Measurements from ENCODE around the gene TRDN. TPM values are rescaled to one million over a fixed set of nuclear protein-coding genes. Genes with fewer than 3 reads are reported as not detected.

Gene TRDN
- polyA plus RNA-seq, 1 experiment, result not detected

DNA sequence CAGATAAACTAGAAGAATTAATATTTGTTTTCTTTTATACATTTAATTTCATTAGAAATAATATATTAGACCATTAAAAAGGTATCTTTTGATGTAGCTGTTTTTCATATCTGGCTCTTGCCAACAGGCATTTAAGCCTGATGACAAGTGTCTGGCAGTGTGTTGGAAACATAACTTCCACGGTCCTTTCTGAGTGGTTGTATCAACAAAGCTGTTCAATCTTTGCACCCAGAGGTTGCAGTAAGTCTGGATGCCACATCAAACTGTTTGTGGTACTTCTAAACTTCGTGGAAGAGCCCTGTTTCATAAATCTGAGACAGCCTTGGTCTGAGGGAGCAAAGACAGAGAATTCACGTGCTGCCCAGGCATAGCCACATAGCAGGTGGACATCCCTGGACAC lies 197.4 kb downstream of the TRDN start:
- no peaks in the 10 kb centered on the region for H3K27me3 ChIP-seq (ENCODE audit: control insufficient read depth, insufficient read depth, low read length)
- ChIA-PET CTCF (no interaction called here), POLR2A (no interaction called here)
- H3K36me3 ChIP-seq (ENCODE audit: control insufficient read depth, insufficient read depth, low read length), result no peaks in the 10 kb centered on the region
- H3K4me3 ChIP-seq (ENCODE audit: low read depth, low read length), result no peak overlapping the region
- TF ChIP-seq, protein P1, sequence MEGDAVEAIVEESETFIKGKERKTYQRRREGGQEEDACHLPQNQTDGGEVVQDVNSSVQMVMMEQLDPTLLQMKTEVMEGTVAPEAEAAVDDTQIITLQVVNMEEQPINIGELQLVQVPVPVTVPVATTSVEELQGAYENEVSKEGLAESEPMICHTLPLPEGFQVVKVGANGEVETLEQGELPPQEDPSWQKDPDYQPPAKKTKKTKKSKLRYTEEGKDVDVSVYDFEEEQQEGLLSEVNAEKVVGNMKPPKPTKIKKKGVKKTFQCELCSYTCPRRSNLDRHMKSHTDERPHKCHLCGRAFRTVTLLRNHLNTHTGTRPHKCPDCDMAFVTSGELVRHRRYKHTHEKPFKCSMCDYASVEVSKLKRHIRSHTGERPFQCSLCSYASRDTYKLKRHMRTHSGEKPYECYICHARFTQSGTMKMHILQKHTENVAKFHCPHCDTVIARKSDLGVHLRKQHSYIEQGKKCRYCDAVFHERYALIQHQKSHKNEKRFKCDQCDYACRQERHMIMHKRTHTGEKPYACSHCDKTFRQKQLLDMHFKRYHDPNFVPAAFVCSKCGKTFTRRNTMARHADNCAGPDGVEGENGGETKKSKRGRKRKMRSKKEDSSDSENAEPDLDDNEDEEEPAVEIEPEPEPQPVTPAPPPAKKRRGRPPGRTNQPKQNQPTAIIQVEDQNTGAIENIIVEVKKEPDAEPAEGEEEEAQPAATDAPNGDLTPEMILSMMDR (IDR thresholded peaks at IDR 0.05; ENCODE audit: insufficient read depth, low read depth, low read length), result no peak
- DNase-seq (ENCODE audit: low read depth), result no peak

DNA sequence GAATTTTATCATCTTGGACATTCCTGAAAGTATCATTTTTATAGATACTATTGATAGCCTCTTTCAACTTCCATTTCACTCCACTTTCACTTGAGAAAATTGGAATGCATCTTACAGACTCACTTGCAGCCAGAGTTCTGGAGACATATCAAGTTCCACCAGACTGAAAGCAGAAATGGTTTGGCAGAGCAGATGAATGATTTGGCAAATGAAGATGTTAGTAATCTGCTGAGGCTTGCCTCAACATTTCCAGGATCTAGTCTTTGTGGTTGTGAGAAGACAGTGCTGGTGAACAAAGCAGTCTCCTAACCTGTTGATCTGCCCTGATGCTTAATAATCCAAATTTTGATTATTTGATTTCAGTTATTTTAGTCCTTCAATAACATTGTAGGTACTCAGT lies 202.6 kb downstream of the TRDN start:
- ChIA-PET POLR2A (no interaction called here), CTCF (no interaction called here)
- Histone ChIP-seq H3K27me3 (ENCODE audit: control insufficient read depth, insufficient read depth, low read length) (no peaks in the 10 kb centered on the region), H3K4me3 (ENCODE audit: low read depth, low read length) (no peak overlapping the region), H3K36me3 (ENCODE audit: control insufficient read depth, insufficient read depth, low read length) (no peaks in the 10 kb centered on the region)
- DNase-seq (ENCODE audit: low read depth), result no peak
- TF ChIP-seq, protein P1 (IDR thresholded peaks at IDR 0.05; ENCODE audit: insufficient read depth, low read depth, low read length), result no peak

DNA sequence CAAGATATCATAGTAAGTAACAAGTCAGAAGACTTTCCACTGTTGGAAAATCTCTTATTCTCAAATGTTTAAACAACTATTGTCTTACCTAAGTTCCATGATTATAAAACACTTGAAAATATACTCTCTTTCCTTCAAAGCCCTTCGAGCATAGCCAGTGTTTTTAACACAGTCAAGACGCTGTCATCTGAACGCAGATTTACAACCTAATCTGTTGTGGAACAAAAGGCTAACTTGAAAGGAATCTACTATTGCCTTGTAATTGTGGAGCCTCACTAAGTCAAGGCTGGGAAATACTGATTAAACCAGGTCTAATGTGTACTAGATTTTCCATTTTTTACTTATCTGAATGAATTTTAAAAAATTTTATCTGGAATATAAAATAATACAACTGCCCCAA lies 205.8 kb downstream of the TRDN start:
- POLR2A ChIA-PET, result no interaction called here
- CTCF ChIA-PET, result no interaction called here
- H3K4me3 ChIP-seq (ENCODE audit: low read depth, low read length), result no peak overlapping the region
- H3K36me3 ChIP-seq (ENCODE audit: control insufficient read depth, insufficient read depth, low read length), result no peaks in the 10 kb centered on the region
- no peak for DNase-seq (ENCODE audit: low read depth)
- no peaks in the 10 kb centered on the region for H3K27me3 ChIP-seq (ENCODE audit: control insufficient read depth, insufficient read depth, low read length)
- TF ChIP-seq, protein P1 (IDR thresholded peaks at IDR 0.05; ENCODE audit: insufficient read depth, low read depth, low read length), result no peak

DNA sequence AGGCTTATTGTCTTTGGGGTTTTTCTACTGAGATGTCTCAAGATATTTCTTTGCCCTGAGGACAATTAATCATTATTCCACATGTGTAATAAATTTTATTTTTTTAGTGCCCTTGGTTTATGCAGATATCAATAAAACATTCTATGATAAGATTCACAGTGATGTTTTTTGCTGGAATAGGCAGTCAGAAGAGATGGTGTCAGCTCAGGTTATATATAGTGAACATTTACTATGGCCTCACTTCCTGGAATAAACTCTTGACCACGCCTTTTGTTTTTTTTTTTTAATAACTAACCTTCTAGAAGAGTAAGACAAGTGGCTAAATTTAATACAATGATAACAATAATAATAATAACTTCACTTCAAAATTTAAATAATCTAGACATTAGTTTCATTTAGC lies 209.7 kb downstream of the TRDN start:
- Histone ChIP-seq H3K4me3 (ENCODE audit: low read depth, low read length) (no peak overlapping the region), H3K27me3 (ENCODE audit: control insufficient read depth, insufficient read depth, low read length) (no peaks in the 10 kb centered on the region), H3K36me3 (ENCODE audit: control insufficient read depth, insufficient read depth, low read length) (no peaks in the 10 kb centered on the region)
- no peak for DNase-seq (ENCODE audit: low read depth)
- TF ChIP-seq, protein P1 (IDR thresholded peaks at IDR 0.05; ENCODE audit: insufficient read depth, low read depth, low read length), result no peak
- ChIA-PET CTCF (no interaction called here), POLR2A (no interaction called here)

DNA sequence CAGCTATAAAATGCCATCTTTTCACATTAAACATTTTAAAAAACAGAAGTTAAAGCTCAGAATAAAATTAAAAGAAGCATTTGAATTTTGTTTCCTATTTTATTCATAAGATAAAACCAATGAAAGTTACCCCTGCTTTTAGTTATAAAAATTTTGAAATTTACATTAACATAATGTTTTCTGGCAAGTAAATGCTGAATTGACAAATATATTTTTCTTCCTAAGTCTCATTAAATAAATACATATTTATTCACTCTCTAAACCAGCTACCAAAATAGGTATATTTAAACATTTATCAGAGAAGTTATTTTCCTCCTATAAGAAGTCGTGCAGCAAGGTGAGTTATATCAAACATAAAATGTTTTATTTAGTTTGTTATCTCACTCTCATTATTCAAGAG lies 213.6 kb downstream of the TRDN start:
- TF ChIP-seq, protein P1 (IDR thresholded peaks at IDR 0.05; ENCODE audit: insufficient read depth, low read depth, low read length), result no peak
- CTCF ChIA-PET, result no interaction called here
- no peak for DNase-seq (ENCODE audit: low read depth)
- POLR2A ChIA-PET, result no interaction called here
- Histone ChIP-seq H3K27me3 (ENCODE audit: control insufficient read depth, insufficient read depth, low read length) (no peaks in the 10 kb centered on the region), H3K4me3 (ENCODE audit: low read depth, low read length) (no peak overlapping the region), H3K36me3 (ENCODE audit: control insufficient read depth, insufficient read depth, low read length) (no peaks in the 10 kb centered on the region)
